ENCODE data around the gene FEN1. TPM values are rescaled to one million over a fixed set of nuclear protein-coding genes. Genes with fewer than 3 reads are reported as not detected.

Gene FEN1
- total and polyA plus RNA-seq, 2 of the 8 experiments (the other 6 are each of a cell fraction or from before 2014, with no cell fraction given), result 52.6 to 86.1 TPM

DNA sequence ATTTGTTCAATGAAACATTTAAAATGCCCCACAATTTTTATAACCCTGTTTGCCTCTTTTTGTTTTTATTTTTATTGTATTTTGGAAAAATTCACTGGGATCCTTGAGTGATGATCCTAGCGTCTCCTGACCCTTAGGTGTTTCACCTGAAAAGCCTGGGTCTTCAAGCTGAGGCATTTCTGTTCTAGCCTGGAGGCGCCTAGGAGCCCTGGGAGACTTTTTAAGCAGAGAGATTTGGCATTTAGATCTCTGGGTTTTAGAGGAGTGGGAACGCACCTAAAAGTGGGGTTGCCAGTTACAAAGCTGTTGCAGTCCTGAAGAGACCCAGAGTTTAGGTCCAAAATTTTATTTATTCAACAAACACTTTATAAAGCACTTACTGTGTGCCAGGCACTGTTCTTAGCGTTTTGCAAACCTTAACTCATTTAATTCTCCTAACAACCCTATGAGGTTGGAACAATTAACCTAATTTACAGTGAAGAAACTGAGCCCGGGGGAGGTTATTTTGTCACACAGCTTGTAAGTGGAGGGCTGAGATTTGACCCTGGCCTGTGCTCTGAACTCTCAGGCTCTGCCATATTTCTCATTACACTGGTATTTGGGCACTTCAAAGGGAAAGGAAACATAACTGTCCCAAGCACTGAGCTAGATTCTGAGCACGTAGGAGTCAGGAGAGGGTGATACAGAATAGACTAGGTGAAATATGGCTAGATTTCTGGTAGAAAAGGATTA lies 24.9 kb downstream of the FEN1 start:
- Histone ChIP-seq H3K4ac (replicated peaks; ENCODE audit: insufficient read length, low read depth, low read length) (no peak overlapping the region), H3K79me2 (ENCODE audit: control insufficient read depth in 1 of 2, insufficient read depth in 2 of 2, low read length in 2 of 2) (peaks cover 0 to 40% of the 10 kb centered on the region in 2 experiments; a peak in 2 of 4 replicates), H2BK120ac (replicated peaks; ENCODE audit: low read depth, low read length) (no peak overlapping the region), H3K27ac (ENCODE audit: low read depth, low read length) (no peak overlapping the region), H3K23me2 (ENCODE audit: low read depth, low read length) (peaks cover 7% of the 10 kb centered on the region; the same call in 1 of the 2 replicates), H4K20me1 (replicated peaks in 1 of 2; ENCODE audit: control insufficient read depth in 1 of 2, insufficient read depth in 2 of 2, low read length in 2 of 2) (no peaks in the 10 kb centered on the region), H2BK15ac (ENCODE audit: low read length) (no peak overlapping the region), H3K9me3 (ENCODE audit: insufficient read depth in 2 of 2, low read depth in 1 of 2, low read length in 1 of 2) (peaks cover 0 to 2% of the 10 kb centered on the region in 2 experiments; a peak in 1 of 4 replicates), H3K56ac (replicated peaks; ENCODE audit: insufficient read length, low read depth, low read length) (no peak overlapping the region), H2BK12ac (ENCODE audit: low read depth, low read length) (no peak overlapping the region), H2BK20ac (ENCODE audit: low read length) (no peak overlapping the region), H3K4me3 (ENCODE audit: extremely low read depth in 1 of 4, insufficient read depth in 2 of 4, low read depth in 3 of 4, low read length in 4 of 4) (peak overlapping the region; percentile 74 to 92 (median 76)), H3K36me3 (ENCODE audit: control insufficient read depth in 2 of 4, insufficient read depth in 4 of 4, low read length in 3 of 4) (peaks cover 2 to 15% (median 8%) of the 10 kb centered on the region in 4 experiments; a peak in 7 of 8 replicates), H3K27me3 (replicated peaks in 1 of 4; ENCODE audit: control insufficient read depth in 3 of 4, extremely low read depth in 1 of 4, insufficient read depth in 3 of 4, low read length in 3 of 4) (no peaks in the 10 kb centered on the region), H2BK5ac (ENCODE audit: low read depth, low read length) (peak overlapping the region; percentile 79; the same call in 1 of the 2 replicates), H3K4me2 (ENCODE audit: insufficient read depth in 1 of 2, low read depth in 2 of 2, low read length in 2 of 2) (peak overlapping the region; percentile 81 to 87), H4K8ac (ENCODE audit: extremely low read depth, insufficient read depth, low read length) (no peak overlapping the region), H3K23ac (ENCODE audit: insufficient read length) (no peak overlapping the region), H2AFZ (ENCODE audit: low read length) (no peak overlapping the region), H3K18ac (ENCODE audit: extremely low read depth, low read length) (peak overlapping the region; percentile 64), H4K91ac (replicated peaks; ENCODE audit: insufficient read length, low read length) (no peak overlapping the region), H2AK5ac (ENCODE audit: low read depth, low read length) (no peak overlapping the region; the same call in 1 of the 2 replicates), H3K4me1 (replicated peaks in 1 of 4; ENCODE audit: control insufficient read depth in 3 of 4, insufficient read depth in 4 of 4, low read length in 3 of 4) (peaks cover 2 to 9% (median 5%) of the 10 kb centered on the region in 4 experiments; a peak in 5 of 7 replicates), H3K79me1 (ENCODE audit: low read depth, low read length) (peaks cover 3% of the 10 kb centered on the region; the same call in 1 of the 2 replicates), H3K9ac (replicated peaks in 1 of 4; ENCODE audit: extremely low read depth in 1 of 4, low read depth in 3 of 4, low read length in 3 of 4) (peak overlapping the region; percentile 45 to 79 (median 62); a peak in 6 of 7 replicates), H3K14ac (ENCODE audit: insufficient read length) (no peak overlapping the region), H4K5ac (ENCODE audit: insufficient read length, low read depth, low read length) (no peak overlapping the region)
- FAIRE-seq, result no peak
- 63% methylated on average over 6 of the region's 6 CpGs; no CpG with 5 or more reads in 1 of the 2 experiments for WGBS, 2 experiments (ENCODE audit: extremely low coverage in 1 of 2, insufficient coverage in 1 of 2, insufficient read length in 1 of 2, insufficient replicate concordance in 2 of 2, low coverage in 1 of 2, low lambda C conversion rate in 2 of 2, missing lambda C conversion rate in 1 of 2)
- ChIA-PET CTCF (ENCODE audit: partially characterized antibody) (interaction anchor here (2.6 to 10.2 kb wide), 3 partner anchors 11 to 18 kb away, joined by 11 to 118 read pairs (median 16); partner anchors contain the start of gene FADS2), POLR2A (ENCODE audit: partially characterized antibody) (interaction anchor here (1.5 to 16.2 kb wide), 5 partner anchors 10 to 63 kb away, joined by 5 to 354 read pairs (median 15); partner anchors contain the start of genes FADS2, FEN1 and TMEM258)
- no peak for DNase-seq (ENCODE audit: low read depth in 1 of 2, low spot score in 2 of 2)
- no peak for TF ChIP-seq EGR1 (IDR thresholded peaks at IDR 0.05; ENCODE audit: borderline replicate concordance, low read depth, low read length)
- no peak for TF ChIP-seq RAD21 (IDR thresholded peaks at IDR 0.05 in 1 of 2, conservative IDR thresholded peaks at IDR 0.05 in 1 of 2; ENCODE audit: low read depth in 2 of 2, low read length in 2 of 2)
- TF ChIP-seq SIX5 (IDR thresholded peaks at IDR 0.05; ENCODE audit: low read depth, low read length), result no peak
- no peak for TF ChIP-seq GABPA (IDR thresholded peaks at IDR 0.05; ENCODE audit: borderline replicate concordance, insufficient read depth, low read length)
- no peak for TF ChIP-seq CHD2 (IDR thresholded peaks at IDR 0.05; ENCODE audit: low read length)
